ENCODE data around the gene PRRT4.

Gene PRRT4

DNA sequence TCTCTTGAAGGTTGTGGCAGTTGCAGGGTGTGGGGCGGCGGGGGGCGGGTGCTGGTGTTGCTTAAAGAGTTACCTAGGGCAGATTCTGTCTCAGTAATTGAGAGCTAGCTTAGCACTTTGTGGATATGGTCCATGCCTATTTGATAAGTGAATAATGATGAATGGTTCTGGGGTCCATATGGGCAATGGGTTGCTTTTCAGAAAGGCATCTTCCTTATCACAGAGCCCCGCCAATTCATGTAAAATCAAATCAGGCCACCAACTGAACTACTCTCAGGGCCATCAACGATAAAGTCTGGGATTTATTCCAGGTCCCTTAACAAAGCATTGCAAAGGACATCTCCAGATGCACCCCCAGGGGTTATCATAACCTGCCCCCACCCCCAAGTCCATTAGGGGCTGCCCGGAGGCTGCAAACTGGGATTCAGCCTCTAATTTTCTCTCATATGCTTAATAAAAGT lies 1.8 kb upstream of the PRRT4 start:
- Histone ChIP-seq H3K79me2 (ENCODE audit: low read length) (no peaks in the 10 kb centered on the region), H3F3A (ENCODE audit: insufficient read depth, low read length) (no peaks in the 10 kb centered on the region), H3K9ac (ENCODE audit: low read length) (no peak overlapping the region), H3K27ac (ENCODE audit: low read length) (no peak overlapping the region), H3K36me3 (replicated peaks; ENCODE audit: insufficient read depth, low read length) (no peaks in the 10 kb centered on the region), H3K4me2 (ENCODE audit: low read depth, low read length) (no peak overlapping the region), H3K9me2 (replicated peaks; ENCODE audit: insufficient read depth, low read length) (no peaks in the 10 kb centered on the region), H3K4me3 (ENCODE audit: low read length) (no peak overlapping the region), H3K27me3 (replicated peaks; ENCODE audit: insufficient read depth, low read length) (peaks cover 79% of the 10 kb centered on the region), H2AFZ (ENCODE audit: low read length) (no peak overlapping the region), H3K9me3 (replicated peaks; ENCODE audit: insufficient read depth, low read length) (no peaks in the 10 kb centered on the region), H3K4me1 (ENCODE audit: low read length) (no peaks in the 10 kb centered on the region; the same call in 1 of the 2 replicates), H4K20me1 (ENCODE audit: insufficient read depth, low read length) (no peaks in the 10 kb centered on the region)
- TF ChIP-seq, protein P1, sequence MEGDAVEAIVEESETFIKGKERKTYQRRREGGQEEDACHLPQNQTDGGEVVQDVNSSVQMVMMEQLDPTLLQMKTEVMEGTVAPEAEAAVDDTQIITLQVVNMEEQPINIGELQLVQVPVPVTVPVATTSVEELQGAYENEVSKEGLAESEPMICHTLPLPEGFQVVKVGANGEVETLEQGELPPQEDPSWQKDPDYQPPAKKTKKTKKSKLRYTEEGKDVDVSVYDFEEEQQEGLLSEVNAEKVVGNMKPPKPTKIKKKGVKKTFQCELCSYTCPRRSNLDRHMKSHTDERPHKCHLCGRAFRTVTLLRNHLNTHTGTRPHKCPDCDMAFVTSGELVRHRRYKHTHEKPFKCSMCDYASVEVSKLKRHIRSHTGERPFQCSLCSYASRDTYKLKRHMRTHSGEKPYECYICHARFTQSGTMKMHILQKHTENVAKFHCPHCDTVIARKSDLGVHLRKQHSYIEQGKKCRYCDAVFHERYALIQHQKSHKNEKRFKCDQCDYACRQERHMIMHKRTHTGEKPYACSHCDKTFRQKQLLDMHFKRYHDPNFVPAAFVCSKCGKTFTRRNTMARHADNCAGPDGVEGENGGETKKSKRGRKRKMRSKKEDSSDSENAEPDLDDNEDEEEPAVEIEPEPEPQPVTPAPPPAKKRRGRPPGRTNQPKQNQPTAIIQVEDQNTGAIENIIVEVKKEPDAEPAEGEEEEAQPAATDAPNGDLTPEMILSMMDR (IDR thresholded peaks at IDR 0.05; ENCODE audit: low read length): no peak
- TF ChIP-seq EZH2 (optimal IDR thresholded peaks at IDR 0.05; ENCODE audit: low read depth, low read length) (no peak), EZH2phosphoT487 (IDR thresholded peaks at IDR 0.05; ENCODE audit: low read length) (no peak)
- no peak for DNase-seq

DNA sequence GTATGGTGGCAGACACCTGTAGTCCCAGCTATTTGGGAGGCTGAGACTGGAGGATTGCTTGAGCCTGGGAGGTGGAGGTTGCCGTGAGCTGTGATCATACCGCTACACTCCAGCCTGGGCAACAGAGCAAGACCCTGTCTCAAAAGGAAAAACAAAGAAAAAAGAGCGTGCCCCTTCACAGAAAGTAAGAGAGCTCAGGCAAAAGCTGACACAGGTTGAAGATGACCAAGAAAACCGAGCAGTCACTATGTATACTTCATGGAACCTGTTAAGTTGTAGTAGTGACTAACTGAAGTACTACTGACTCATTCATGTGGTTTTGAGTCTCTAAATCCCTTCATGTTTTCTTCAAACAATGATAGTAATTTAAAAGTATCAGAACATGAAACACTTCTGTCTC lies 1.2 kb upstream of the PRRT4 start:
- Histone ChIP-seq H3F3A (ENCODE audit: insufficient read depth, low read length) (no peaks in the 10 kb centered on the region), H3K4me3 (ENCODE audit: low read length) (no peak overlapping the region), H4K20me1 (ENCODE audit: insufficient read depth, low read length) (no peaks in the 10 kb centered on the region), H2AFZ (ENCODE audit: low read length) (no peak overlapping the region), H3K9ac (ENCODE audit: low read length) (no peak overlapping the region), H3K27ac (ENCODE audit: low read length) (no peak overlapping the region), H3K9me2 (replicated peaks; ENCODE audit: insufficient read depth, low read length) (no peaks in the 10 kb centered on the region), H3K4me2 (ENCODE audit: low read depth, low read length) (no peak overlapping the region), H3K4me1 (ENCODE audit: low read length) (no peaks in the 10 kb centered on the region; the same call in 1 of the 2 replicates), H3K27me3 (replicated peaks; ENCODE audit: insufficient read depth, low read length) (peaks cover 84% of the 10 kb centered on the region), H3K9me3 (replicated peaks; ENCODE audit: insufficient read depth, low read length) (no peaks in the 10 kb centered on the region), H3K79me2 (ENCODE audit: low read length) (no peaks in the 10 kb centered on the region), H3K36me3 (replicated peaks; ENCODE audit: insufficient read depth, low read length) (no peaks in the 10 kb centered on the region)
- TF ChIP-seq, protein P1 (IDR thresholded peaks at IDR 0.05; ENCODE audit: low read length): no peak
- no peak for TF ChIP-seq EZH2 (optimal IDR thresholded peaks at IDR 0.05; ENCODE audit: low read depth, low read length)
- no peak for TF ChIP-seq EZH2phosphoT487 (IDR thresholded peaks at IDR 0.05; ENCODE audit: low read length)
- DNase-seq: no peak

DNA sequence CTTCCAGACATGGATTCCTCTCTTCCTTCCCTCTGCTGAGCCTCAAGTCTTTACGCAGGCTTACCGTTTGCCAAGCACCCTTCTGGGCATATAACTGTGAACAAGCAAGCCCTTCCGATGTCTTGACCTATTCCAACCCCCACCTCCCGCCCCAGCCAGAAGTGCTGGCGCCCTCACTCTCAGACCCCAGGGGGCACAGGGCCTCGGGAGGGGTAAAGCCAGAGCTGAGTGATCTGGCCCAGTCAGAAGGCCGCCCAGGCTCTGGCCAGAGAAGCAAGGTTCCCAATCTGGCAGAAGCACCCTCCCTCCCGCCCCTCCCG lies 1.2 kb downstream of the PRRT4 start:
- Histone ChIP-seq H3K9ac (ENCODE audit: low read length) (no peak overlapping the region), H3K4me3 (ENCODE audit: low read length) (no peak overlapping the region), H4K20me1 (ENCODE audit: insufficient read depth, low read length) (no peaks in the 10 kb centered on the region), H3K4me1 (ENCODE audit: low read length) (no peaks in the 10 kb centered on the region; the same call in 1 of the 2 replicates), H3K27ac (ENCODE audit: low read length) (no peak overlapping the region), H3K9me2 (replicated peaks; ENCODE audit: insufficient read depth, low read length) (no peaks in the 10 kb centered on the region), H2AFZ (ENCODE audit: low read length) (no peak overlapping the region), H3K36me3 (replicated peaks; ENCODE audit: insufficient read depth, low read length) (no peaks in the 10 kb centered on the region), H3K27me3 (replicated peaks; ENCODE audit: insufficient read depth, low read length) (peaks cover 83% of the 10 kb centered on the region), H3K79me2 (ENCODE audit: low read length) (no peaks in the 10 kb centered on the region), H3K4me2 (ENCODE audit: low read depth, low read length) (no peak overlapping the region), H3K9me3 (replicated peaks; ENCODE audit: insufficient read depth, low read length) (no peaks in the 10 kb centered on the region), H3F3A (ENCODE audit: insufficient read depth, low read length) (no peaks in the 10 kb centered on the region)
- TF ChIP-seq EZH2phosphoT487 (IDR thresholded peaks at IDR 0.05; ENCODE audit: low read length) (no peak), EZH2 (optimal IDR thresholded peaks at IDR 0.05; ENCODE audit: low read depth, low read length) (no peak)
- TF ChIP-seq, protein P1 (IDR thresholded peaks at IDR 0.05; ENCODE audit: low read length): no peak
- DNase-seq: no peak
